AG04450 (cell line): ENCODE measurements around the gene ZCCHC14. TPM values are rescaled to one million over a fixed set of nuclear protein-coding genes. Genes with fewer than 3 reads are reported as not detected.

ENCODE experiments used
- CTCF ChIA-PET: fragments of 300-600, 350-600 bp; formaldehyde crosslinking; extraction: SDS; loops from one replicate; lab custom pipeline; 2022; ENCODE audit warnings: antibody characterized with exemption, inconsistent platforms; lab: Charles Lee
- POLR2A ChIA-PET: fragments of 350-600 bp; formaldehyde crosslinking; extraction: SDS; loops from one replicate; lab custom pipeline; 2021; ENCODE audit warnings: antibody characterized with exemption, inconsistent platforms; lab: Yijun Ruan, JAX
- DNase-seq: peaks from one replicate; pipeline ENCODE4 v3.0.0-alpha.2; 2011; ENCODE audit warnings: low read depth, low spot score
- H3K27ac ChIP-seq: one replicate; pipeline ENCODE4 v1.5.1; 2012; ENCODE audit warnings: low read depth, low read length, control low read depth
- H3K27me3 ChIP-seq: one replicate; pipeline ENCODE4 v1.6.0; 2012; ENCODE audit warnings: low read length; ENCODE audit not compliant: control insufficient read depth, insufficient read depth
- H3K4me3 ChIP-seq: 2 replicates; pipeline ENCODE4 v1.5.1; 2011; ENCODE audit warnings: mild to moderate bottlenecking, low read depth, low read length, control low read depth
- H3K9me3 ChIP-seq: 2 replicates; pipeline ENCODE4 v1.5.1; 2012; ENCODE audit warnings: low read length; ENCODE audit not compliant: control insufficient read depth, insufficient read depth
- CTCF ChIP-seq: IDR thresholded peaks from 2 replicates; pipeline ENCODE4 v1.5.1; 2011; ENCODE audit warnings: low read depth, low read length, control low read depth, inconsistent platforms
- polyA plus RNA-seq: library from polyadenylated mRNA; depleted of rRNA; stranded (reverse); fragments of >200 nt; gene quantifications from 2 replicates; pipeline ENCODE4 v1.2.3, GENCODE V29; 2011

The ZCCHC14 gene
- polyA plus RNA-seq, 1 experiment = 6.2 TPM

- Histone ChIP-seq H3K27ac (no peak overlapping the region), H3K27me3 (no peaks in the 10 kb centered on the region), H3K4me3 (no peak overlapping the region), H3K9me3 (no peaks in the 10 kb centered on the region; the same call in 1 of the 2 replicates)
- no peak for TF ChIP-seq CTCF
- ChIA-PET POLR2A (interaction anchor here (1.1 kb wide), 1 partner anchor 24 kb away, joined by 3 read pairs; no protein-coding TSS in a partner anchor), CTCF (no interaction called here)
- DNase-seq = no peak
These were observed 31.3 kb downstream of the ZCCHC14 start for GRCh38 chr16:87461466-87461991.

DNA sequence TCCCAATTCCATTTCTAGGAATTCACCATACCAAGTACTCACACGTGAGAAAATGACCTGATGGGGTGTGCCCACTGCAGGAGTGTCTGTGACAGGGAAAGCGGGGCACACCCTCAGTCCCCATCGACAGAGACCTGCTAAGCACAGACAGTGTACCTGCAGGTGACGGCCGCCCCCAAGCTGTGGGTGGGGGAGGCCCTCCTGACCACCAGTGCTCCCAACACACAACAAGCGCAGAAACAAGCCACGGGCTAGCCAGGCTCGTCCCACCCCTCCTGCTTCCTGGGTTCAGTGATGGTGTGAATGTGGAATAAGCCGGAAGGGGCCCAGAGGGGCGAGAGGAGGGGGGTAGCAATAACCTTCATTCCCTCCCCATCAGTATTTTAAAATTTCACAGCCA is 31.9 kb downstream of the ZCCHC14 start:
- Histone ChIP-seq H3K27me3 (no peaks in the 10 kb centered on the region), H3K27ac (no peak overlapping the region), H3K9me3 (no peaks in the 10 kb centered on the region; the same call in 1 of the 2 replicates), H3K4me3 (no peak overlapping the region)
- CTCF ChIA-PET = no interaction called here
- DNase-seq = no peak
- TF ChIP-seq CTCF = no peak
- POLR2A ChIA-PET = interaction anchor here (1.1 kb wide), 1 partner anchor 25 kb away, joined by 3 read pairs; no protein-coding TSS in a partner anchor

DNA sequence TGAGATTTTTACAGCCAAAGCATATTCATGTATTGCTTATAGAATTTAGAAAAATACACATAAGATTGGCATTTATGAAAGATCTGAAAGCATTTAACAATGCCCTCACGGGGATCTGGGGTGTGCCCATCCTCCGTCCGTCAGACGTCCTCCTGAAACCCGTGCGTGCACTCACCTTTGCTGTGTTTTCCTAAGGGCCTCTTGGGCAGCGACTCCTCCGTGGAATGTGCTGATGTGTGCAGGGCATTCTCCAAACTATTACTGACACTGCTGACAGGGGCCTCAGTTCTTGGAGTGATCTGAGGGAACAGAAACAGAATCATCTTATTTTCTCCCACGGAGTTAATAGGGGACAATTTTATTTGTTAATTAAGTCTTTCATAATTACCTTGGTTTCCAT is 33.0 kb downstream of the ZCCHC14 start:
- Histone ChIP-seq H3K27ac (no peak overlapping the region), H3K27me3 (no peaks in the 10 kb centered on the region), H3K9me3 (no peaks in the 10 kb centered on the region; the same call in 1 of the 2 replicates), H3K4me3 (no peak overlapping the region)
- no peak for DNase-seq
- TF ChIP-seq CTCF = no peak
- ChIA-PET CTCF (no interaction called here), POLR2A (no interaction called here)

DNA sequence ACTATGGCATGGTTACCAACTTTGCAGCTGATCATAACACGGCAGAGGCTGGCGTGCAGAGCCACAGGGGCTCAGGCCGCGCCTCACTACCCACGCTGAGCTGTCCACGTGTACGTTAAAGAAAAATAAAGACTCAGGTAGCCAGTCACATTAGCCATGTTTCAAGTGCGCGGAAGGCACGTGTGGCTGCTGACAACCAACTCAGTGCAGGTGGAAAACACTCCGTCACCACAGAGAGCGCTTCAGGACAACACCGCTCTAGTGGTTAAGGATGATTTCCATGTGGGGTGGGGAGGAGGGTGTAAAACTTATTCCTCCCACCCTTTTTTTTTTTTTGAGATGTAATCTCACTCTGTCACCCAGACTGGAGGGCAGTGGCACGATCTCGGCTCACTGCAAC is 33.8 kb downstream of the ZCCHC14 start:
- POLR2A ChIA-PET = interaction anchor here (2.0 kb wide), 1 partner anchor 12 kb away, joined by 9 read pairs; no protein-coding TSS in a partner anchor
- H3K27me3 ChIP-seq = no peaks in the 10 kb centered on the region
- CTCF ChIA-PET = no interaction called here
- no peak overlapping the region for H3K4me3 ChIP-seq
- TF ChIP-seq CTCF = no peak
- peak overlapping the region; percentile 96 for H3K27ac ChIP-seq
- no peak for DNase-seq
- no peaks in the 10 kb centered on the region; the same call in 1 of the 2 replicates for H3K9me3 ChIP-seq

DNA sequence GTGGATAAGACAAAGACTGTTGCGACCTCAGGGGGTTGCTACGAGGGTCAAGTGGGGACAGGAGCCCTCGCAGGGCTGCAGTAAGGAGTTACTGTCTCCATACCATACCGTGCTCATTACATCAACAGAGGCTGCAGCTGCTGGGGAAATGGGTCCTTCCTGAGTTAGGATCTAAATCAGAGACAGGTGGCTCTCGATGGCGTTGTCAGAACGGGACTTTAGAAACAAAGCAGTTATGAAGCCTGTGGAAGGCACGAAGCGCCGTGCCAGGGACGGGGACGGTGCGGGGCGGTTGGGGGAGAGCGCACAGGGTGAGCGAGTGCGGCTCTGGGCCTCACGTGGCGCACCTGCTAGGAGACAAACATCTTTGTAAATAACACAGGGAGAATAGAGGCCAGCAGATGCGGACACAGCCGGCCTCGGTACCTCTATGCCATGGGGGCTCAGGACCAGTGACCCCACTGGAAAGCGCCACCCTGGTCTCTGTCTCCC is 34.4 kb downstream of the ZCCHC14 start:
- no peak for DNase-seq
- no peaks in the 10 kb centered on the region for H3K27me3 ChIP-seq
- POLR2A ChIA-PET = interaction anchor here (0.9 to 2.0 kb wide), 3 partner anchors 11 to 42 kb away, joined by 4 to 9 read pairs (median 6); no protein-coding TSS in a partner anchor
- no peak for TF ChIP-seq CTCF
- H3K9me3 ChIP-seq = no peaks in the 10 kb centered on the region; the same call in 1 of the 2 replicates
- CTCF ChIA-PET = interaction anchor here (0.6 kb wide), 1 partner anchor 22 kb away, joined by 3 read pairs; no protein-coding TSS in a partner anchor
- H3K4me3 ChIP-seq = no peak overlapping the region
- peak overlapping the region; percentile 96 for H3K27ac ChIP-seq
